ENCODE measurements around the gene TSHZ3. TPM values are rescaled to one million over a fixed set of nuclear protein-coding genes. Genes with fewer than 3 reads are reported as not detected.

TSHZ3 gene
- total RNA-seq, 1 experiment from 2014 or later, result not detected

- no peaks in the 10 kb centered on the region for H3K9me3 ChIP-seq (ENCODE audit: low read length)
- H2AFZ ChIP-seq (ENCODE audit: low read length), result no peak overlapping the region
- no peak overlapping the region for H3K27ac ChIP-seq (ENCODE audit: low read length)
- no peak overlapping the region for H3K4me2 ChIP-seq (ENCODE audit: low read depth, low read length, poor library complexity, severe bottlenecking)
- no peaks in the 10 kb centered on the region for H3K27me3 ChIP-seq (ENCODE audit: low read length)
- H3K9me2 ChIP-seq (replicated peaks; ENCODE audit: insufficient read depth, low read length), result no peaks in the 10 kb centered on the region
- H3K79me2 ChIP-seq (ENCODE audit: low read length), result no peaks in the 10 kb centered on the region
- DNase-seq, result no peak
- no peak overlapping the region for H3K4me3 ChIP-seq (ENCODE audit: low read length)
- H4K20me1 ChIP-seq (ENCODE audit: insufficient read depth, low read depth, low read length), result no peaks in the 10 kb centered on the region
- H3K9ac ChIP-seq (ENCODE audit: low read length), result no peak overlapping the region
- H3K4me1 ChIP-seq (ENCODE audit: low read length), result no peaks in the 10 kb centered on the region
- H3K36me3 ChIP-seq (ENCODE audit: insufficient read depth, low read length), result no peaks in the 10 kb centered on the region
These were observed 78.3 kb downstream of the TSHZ3 start for GRCh38 chr19:31270897-31271296.

DNA sequence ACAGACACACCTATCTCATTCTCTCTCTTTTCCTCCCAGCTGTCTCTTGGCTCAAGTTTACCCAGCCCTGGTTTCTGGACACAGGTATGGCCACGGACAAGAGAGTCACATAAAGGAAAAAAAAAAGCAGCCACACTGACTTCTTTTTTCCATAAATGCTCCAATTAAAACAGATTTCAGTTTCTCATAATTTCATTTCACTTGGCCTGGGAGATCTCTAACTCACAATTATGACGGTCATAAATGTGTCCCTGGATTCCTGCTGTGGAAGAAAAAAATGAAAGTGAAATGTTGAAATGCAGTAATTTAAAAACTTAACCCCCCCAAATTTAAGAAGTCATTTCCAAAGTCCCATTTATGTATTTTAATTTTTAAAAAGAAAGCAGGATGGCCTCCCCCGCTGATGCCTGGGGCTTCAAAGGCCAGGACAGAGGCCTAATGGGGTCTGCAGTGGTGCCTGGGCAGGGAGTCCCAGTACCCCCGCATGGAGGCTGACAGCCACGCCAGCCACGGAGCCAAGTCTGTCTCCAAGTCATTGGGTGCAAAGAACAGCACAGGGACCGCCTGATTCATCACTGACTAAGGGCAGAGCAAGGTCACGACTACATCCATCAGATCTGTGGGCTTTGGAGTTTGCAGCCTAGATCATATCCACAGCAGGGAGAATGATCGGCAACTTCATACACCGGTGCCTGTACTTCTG, 79.7 kb downstream of the TSHZ3 start:
- no peak overlapping the region for H2AFZ ChIP-seq (ENCODE audit: low read length)
- no peak overlapping the region for H3K9ac ChIP-seq (ENCODE audit: low read length)
- no peaks in the 10 kb centered on the region for H3K4me1 ChIP-seq (ENCODE audit: low read length)
- no peak overlapping the region for H3K27ac ChIP-seq (ENCODE audit: low read length)
- H3K27me3 ChIP-seq (ENCODE audit: low read length), result no peaks in the 10 kb centered on the region
- no peaks in the 10 kb centered on the region for H3K36me3 ChIP-seq (ENCODE audit: insufficient read depth, low read length)
- DNase-seq, result no peak
- no peak overlapping the region for H3K4me3 ChIP-seq (ENCODE audit: low read length)
- no peaks in the 10 kb centered on the region for H4K20me1 ChIP-seq (ENCODE audit: insufficient read depth, low read depth, low read length)
- H3K9me2 ChIP-seq (replicated peaks; ENCODE audit: insufficient read depth, low read length), result no peaks in the 10 kb centered on the region
- no peaks in the 10 kb centered on the region for H3K9me3 ChIP-seq (ENCODE audit: low read length)
- H3K4me2 ChIP-seq (ENCODE audit: low read depth, low read length, poor library complexity, severe bottlenecking), result no peak overlapping the region
- no peaks in the 10 kb centered on the region for H3K79me2 ChIP-seq (ENCODE audit: low read length)

DNA sequence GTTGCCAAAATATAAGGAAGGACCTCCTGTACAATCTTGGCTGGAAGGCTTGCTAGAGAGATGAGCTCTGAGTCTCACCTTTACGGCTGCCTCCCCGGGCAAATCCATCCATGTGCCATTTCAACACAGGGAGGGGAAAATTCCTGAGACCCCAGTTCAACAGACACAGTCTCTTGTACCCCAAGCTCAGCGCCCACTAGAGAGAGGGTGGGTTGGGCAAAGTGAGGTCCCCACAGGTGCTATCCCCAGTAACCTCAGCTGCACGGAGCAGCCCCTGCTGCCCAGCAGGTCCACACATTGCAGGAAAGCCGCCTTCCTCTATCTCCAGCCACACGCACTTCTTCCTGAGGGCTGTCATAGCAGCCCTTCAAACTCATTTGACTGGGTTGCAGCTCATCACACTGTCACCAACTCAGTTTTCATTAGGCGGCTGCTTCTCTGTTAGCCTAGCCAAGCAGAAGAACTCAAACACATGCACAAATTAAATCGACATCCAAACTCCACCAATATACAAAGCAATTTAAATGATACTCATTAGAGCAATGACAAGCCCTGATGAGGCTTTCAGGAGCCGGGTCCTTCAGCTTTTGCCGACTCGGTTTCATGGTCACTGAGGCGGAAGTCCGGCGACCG, 80.4 kb downstream of the TSHZ3 start:
- H3K9me3 ChIP-seq (ENCODE audit: low read length), result no peaks in the 10 kb centered on the region
- H3K4me3 ChIP-seq (ENCODE audit: low read length), result no peak overlapping the region
- H3K4me1 ChIP-seq (ENCODE audit: low read length), result no peaks in the 10 kb centered on the region
- no peaks in the 10 kb centered on the region for H3K27me3 ChIP-seq (ENCODE audit: low read length)
- H3K9ac ChIP-seq (ENCODE audit: low read length), result no peak overlapping the region
- no peak overlapping the region for H3K4me2 ChIP-seq (ENCODE audit: low read depth, low read length, poor library complexity, severe bottlenecking)
- H3K79me2 ChIP-seq (ENCODE audit: low read length), result no peaks in the 10 kb centered on the region
- H4K20me1 ChIP-seq (ENCODE audit: insufficient read depth, low read depth, low read length), result no peaks in the 10 kb centered on the region
- H3K9me2 ChIP-seq (replicated peaks; ENCODE audit: insufficient read depth, low read length), result no peaks in the 10 kb centered on the region
- H3K36me3 ChIP-seq (ENCODE audit: insufficient read depth, low read length), result no peaks in the 10 kb centered on the region
- H2AFZ ChIP-seq (ENCODE audit: low read length), result no peak overlapping the region
- no peak for DNase-seq
- no peak overlapping the region for H3K27ac ChIP-seq (ENCODE audit: low read length)

GRCh38 chr19:31266731-31267130, 82.5 kb downstream of the TSHZ3 start:
- Histone ChIP-seq H4K20me1 (ENCODE audit: insufficient read depth, low read depth, low read length) (no peaks in the 10 kb centered on the region), H3K4me2 (ENCODE audit: low read depth, low read length, poor library complexity, severe bottlenecking) (no peak overlapping the region), H3K4me3 (ENCODE audit: low read length) (no peak overlapping the region), H3K27ac (ENCODE audit: low read length) (no peak overlapping the region), H3K36me3 (ENCODE audit: insufficient read depth, low read length) (no peaks in the 10 kb centered on the region), H3K27me3 (ENCODE audit: low read length) (no peaks in the 10 kb centered on the region), H3K9ac (ENCODE audit: low read length) (no peak overlapping the region), H3K79me2 (ENCODE audit: low read length) (no peaks in the 10 kb centered on the region), H3K9me2 (replicated peaks; ENCODE audit: insufficient read depth, low read length) (no peaks in the 10 kb centered on the region), H3K9me3 (ENCODE audit: low read length) (no peaks in the 10 kb centered on the region), H3K4me1 (ENCODE audit: low read length) (no peaks in the 10 kb centered on the region), H2AFZ (ENCODE audit: low read length) (no peak overlapping the region)
- no peak for DNase-seq

GRCh38 chr19:31266196-31266595, 83.0 kb downstream of the TSHZ3 start:
- Histone ChIP-seq H3K36me3 (ENCODE audit: insufficient read depth, low read length) (no peaks in the 10 kb centered on the region), H3K4me1 (ENCODE audit: low read length) (no peaks in the 10 kb centered on the region), H3K9me3 (ENCODE audit: low read length) (no peaks in the 10 kb centered on the region), H3K9me2 (replicated peaks; ENCODE audit: insufficient read depth, low read length) (no peaks in the 10 kb centered on the region), H3K9ac (ENCODE audit: low read length) (no peak overlapping the region), H3K4me3 (ENCODE audit: low read length) (no peak overlapping the region), H2AFZ (ENCODE audit: low read length) (no peak overlapping the region), H3K27ac (ENCODE audit: low read length) (no peak overlapping the region), H3K27me3 (ENCODE audit: low read length) (no peaks in the 10 kb centered on the region), H4K20me1 (ENCODE audit: insufficient read depth, low read depth, low read length) (no peaks in the 10 kb centered on the region), H3K79me2 (ENCODE audit: low read length) (no peaks in the 10 kb centered on the region), H3K4me2 (ENCODE audit: low read depth, low read length, poor library complexity, severe bottlenecking) (no peak overlapping the region)
- DNase-seq, result no peak

DNA sequence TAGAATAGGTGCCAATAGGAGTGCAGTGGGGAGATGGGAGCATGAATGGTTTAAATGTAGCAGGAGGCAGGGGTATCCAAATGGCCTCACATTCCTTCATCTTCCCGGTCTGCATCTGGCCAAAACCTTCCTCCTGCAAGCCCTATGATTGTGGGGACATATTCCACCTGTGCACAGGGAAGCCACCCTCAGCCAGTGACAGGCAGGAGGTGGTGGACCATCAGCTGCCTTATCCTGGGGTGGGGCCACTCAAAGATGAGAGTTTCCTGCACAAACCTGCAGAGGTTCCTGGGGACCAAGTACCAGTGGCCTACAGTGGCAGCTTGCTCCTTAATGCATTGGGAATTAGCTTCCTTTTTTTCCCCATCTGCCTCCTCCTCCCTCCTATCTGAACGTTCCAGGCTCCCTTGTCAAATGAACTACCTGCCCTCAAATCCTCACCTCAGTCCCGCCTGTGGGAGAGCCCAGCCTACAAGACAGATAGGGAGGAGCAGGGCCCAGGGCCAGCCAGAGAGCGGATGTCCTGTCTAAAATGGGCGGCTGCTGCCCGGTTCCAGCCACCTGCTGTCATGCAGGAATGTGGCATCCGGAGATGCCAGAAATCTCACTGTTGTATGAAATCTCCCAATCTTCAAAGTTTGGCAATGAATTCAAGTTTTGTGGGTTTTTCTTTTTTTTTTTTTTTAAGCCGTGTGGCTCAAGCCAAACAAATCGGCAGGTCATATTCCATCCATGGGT, 85.0 kb downstream of the TSHZ3 start:
- no peaks in the 10 kb centered on the region for H3K27me3 ChIP-seq (ENCODE audit: low read length)
- H3K4me3 ChIP-seq (ENCODE audit: low read length), result no peak overlapping the region
- DNase-seq, result no peak
- H3K9me2 ChIP-seq (replicated peaks; ENCODE audit: insufficient read depth, low read length), result no peaks in the 10 kb centered on the region
- H3K27ac ChIP-seq (ENCODE audit: low read length), result no peak overlapping the region
- no peaks in the 10 kb centered on the region for H3K4me1 ChIP-seq (ENCODE audit: low read length)
- H2AFZ ChIP-seq (ENCODE audit: low read length), result no peak overlapping the region
- H4K20me1 ChIP-seq (ENCODE audit: insufficient read depth, low read depth, low read length), result no peaks in the 10 kb centered on the region
- no peak overlapping the region for H3K9ac ChIP-seq (ENCODE audit: low read length)
- H3K79me2 ChIP-seq (ENCODE audit: low read length), result no peaks in the 10 kb centered on the region
- H3K9me3 ChIP-seq (ENCODE audit: low read length), result no peaks in the 10 kb centered on the region
- no peaks in the 10 kb centered on the region for H3K36me3 ChIP-seq (ENCODE audit: insufficient read depth, low read length)
- H3K4me2 ChIP-seq (ENCODE audit: low read depth, low read length, poor library complexity, severe bottlenecking), result no peak overlapping the region

GRCh38 chr19:31263328-31263727, 85.9 kb downstream of the TSHZ3 start:
- H3K27ac ChIP-seq (ENCODE audit: low read length), result no peak overlapping the region
- no peaks in the 10 kb centered on the region for H4K20me1 ChIP-seq (ENCODE audit: insufficient read depth, low read depth, low read length)
- no peaks in the 10 kb centered on the region for H3K36me3 ChIP-seq (ENCODE audit: insufficient read depth, low read length)
- no peaks in the 10 kb centered on the region for H3K4me1 ChIP-seq (ENCODE audit: low read length)
- H3K27me3 ChIP-seq (ENCODE audit: low read length), result no peaks in the 10 kb centered on the region
- no peak overlapping the region for H3K4me2 ChIP-seq (ENCODE audit: low read depth, low read length, poor library complexity, severe bottlenecking)
- no peaks in the 10 kb centered on the region for H3K9me2 ChIP-seq (replicated peaks; ENCODE audit: insufficient read depth, low read length)
- DNase-seq, result no peak
- no peak overlapping the region for H2AFZ ChIP-seq (ENCODE audit: low read length)
- H3K79me2 ChIP-seq (ENCODE audit: low read length), result no peaks in the 10 kb centered on the region
- no peak overlapping the region for H3K4me3 ChIP-seq (ENCODE audit: low read length)
- H3K9me3 ChIP-seq (ENCODE audit: low read length), result no peaks in the 10 kb centered on the region
- no peak overlapping the region for H3K9ac ChIP-seq (ENCODE audit: low read length)

DNA sequence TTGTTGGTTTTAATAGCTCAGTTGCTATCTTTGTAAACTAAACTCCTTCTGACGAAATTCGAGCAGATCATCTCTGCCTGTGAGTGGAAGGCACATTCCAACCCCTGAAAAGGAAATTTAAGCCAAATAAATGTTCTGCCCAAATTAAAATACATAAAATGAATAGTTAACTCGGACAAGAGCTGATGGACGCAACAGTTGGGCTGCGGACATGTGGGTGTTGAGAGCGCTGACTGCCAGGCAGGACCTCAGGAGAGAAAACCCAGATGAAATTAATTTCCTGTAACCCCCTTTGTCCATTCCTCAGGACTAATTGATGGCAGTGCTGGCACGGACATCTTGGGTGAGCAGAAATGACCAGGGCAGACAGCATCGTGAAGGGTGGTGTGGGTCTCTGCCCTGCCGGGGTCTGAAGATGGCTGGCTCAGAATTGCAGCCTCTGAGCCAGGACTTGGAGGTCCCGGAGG, 86.5 kb downstream of the TSHZ3 start:
- Histone ChIP-seq H3K9ac (ENCODE audit: low read length) (no peak overlapping the region), H3K4me1 (ENCODE audit: low read length) (no peaks in the 10 kb centered on the region), H3K79me2 (ENCODE audit: low read length) (no peaks in the 10 kb centered on the region), H3K4me2 (ENCODE audit: low read depth, low read length, poor library complexity, severe bottlenecking) (no peak overlapping the region), H3K27ac (ENCODE audit: low read length) (no peak overlapping the region), H3K27me3 (ENCODE audit: low read length) (no peaks in the 10 kb centered on the region), H3K4me3 (ENCODE audit: low read length) (no peak overlapping the region), H3K9me2 (replicated peaks; ENCODE audit: insufficient read depth, low read length) (no peaks in the 10 kb centered on the region), H2AFZ (ENCODE audit: low read length) (no peak overlapping the region), H3K9me3 (ENCODE audit: low read length) (no peaks in the 10 kb centered on the region), H4K20me1 (ENCODE audit: insufficient read depth, low read depth, low read length) (no peaks in the 10 kb centered on the region), H3K36me3 (ENCODE audit: insufficient read depth, low read length) (no peaks in the 10 kb centered on the region)
- no peak for DNase-seq
